DOHH2 (cell line): ENCODE results near the gene KCTD13.

Experiments used
- EZH2phosphoT487 ChIP-seq: fragments of 200-600 bp; sonication (generic); IDR thresholded peaks from 2 replicates; pipeline ENCODE4 v1.6.1; 2017; ENCODE audit warnings: borderline replicate concordance, mild to moderate bottlenecking, antibody characterized with exemption, low read length, moderate library complexity, mixed read lengths
- TF ChIP-seq, protein P1 (sequence below): fragments of 200-600 bp; sonication (generic); IDR thresholded peaks from one replicate; pipeline ENCODE4 v1.5.1; 2014; ENCODE audit warnings: antibody characterized with exemption, mild to moderate bottlenecking, low read depth, low read length; ENCODE audit not compliant: poor library complexity, severe bottlenecking

DNA sequence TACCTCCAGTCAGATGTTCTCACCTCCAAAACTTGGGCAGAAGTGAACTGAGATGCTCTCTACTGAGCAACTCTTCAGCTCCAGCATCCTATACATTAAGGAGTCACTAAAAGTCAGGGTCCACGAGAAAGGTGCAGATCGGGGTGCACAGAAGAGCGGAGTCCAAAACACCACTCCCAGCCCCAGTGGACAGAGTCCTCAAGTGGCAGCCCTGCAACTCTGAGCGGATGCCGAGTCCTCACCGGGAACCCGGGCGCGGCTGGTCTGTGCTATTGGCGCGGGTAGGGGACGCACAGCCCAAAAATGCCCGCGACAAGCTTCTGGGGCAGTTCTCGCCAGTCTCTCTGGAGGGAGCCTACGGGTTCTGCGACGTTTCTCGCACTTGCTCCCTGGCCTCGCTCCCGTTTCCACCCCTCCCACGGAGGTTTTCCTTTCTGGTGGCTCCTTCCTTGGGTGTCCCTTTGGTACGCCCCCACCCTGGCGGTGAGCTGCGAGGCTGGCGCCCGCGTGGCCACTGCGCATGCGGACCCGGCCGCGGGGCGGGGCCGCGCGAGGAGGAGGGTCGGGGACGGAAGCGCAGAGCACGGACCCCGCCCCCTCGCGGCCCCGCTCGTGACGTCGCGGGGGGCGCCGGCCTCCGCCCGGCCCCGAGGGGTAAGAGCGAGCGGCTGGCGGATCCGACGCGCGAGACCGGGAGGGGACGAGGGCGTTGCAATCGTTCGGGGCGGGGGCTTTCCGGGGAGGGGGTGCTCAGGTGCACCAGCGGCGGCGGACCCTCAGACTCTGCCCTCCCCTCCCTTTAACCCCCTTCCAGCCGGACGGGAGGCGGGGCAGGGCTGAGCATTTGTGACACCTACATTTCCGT is 35.7 kb upstream of the KCTD13 start, which contains the start of gene TMEM219:
- TF ChIP-seq, protein P1, sequence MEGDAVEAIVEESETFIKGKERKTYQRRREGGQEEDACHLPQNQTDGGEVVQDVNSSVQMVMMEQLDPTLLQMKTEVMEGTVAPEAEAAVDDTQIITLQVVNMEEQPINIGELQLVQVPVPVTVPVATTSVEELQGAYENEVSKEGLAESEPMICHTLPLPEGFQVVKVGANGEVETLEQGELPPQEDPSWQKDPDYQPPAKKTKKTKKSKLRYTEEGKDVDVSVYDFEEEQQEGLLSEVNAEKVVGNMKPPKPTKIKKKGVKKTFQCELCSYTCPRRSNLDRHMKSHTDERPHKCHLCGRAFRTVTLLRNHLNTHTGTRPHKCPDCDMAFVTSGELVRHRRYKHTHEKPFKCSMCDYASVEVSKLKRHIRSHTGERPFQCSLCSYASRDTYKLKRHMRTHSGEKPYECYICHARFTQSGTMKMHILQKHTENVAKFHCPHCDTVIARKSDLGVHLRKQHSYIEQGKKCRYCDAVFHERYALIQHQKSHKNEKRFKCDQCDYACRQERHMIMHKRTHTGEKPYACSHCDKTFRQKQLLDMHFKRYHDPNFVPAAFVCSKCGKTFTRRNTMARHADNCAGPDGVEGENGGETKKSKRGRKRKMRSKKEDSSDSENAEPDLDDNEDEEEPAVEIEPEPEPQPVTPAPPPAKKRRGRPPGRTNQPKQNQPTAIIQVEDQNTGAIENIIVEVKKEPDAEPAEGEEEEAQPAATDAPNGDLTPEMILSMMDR: peak; percentile 31
- no peak for TF ChIP-seq EZH2phosphoT487
